HepG2 (cell line): Measurements from ENCODE around the gene TRH. TPM values are rescaled to one million over a fixed set of nuclear protein-coding genes. Genes with fewer than 3 reads are reported as not detected.
A peak's percentile ranks its signal among the peaks of the same experiment; 100 is the strongest.

Experiments used
- CBFB ChIP-seq: sonication (generic); formaldehyde crosslinking; IDR thresholded peaks from 2 replicates; pipeline ENCODE4 v1.4.0; 2020; ENCODE audit warnings: missing genetic modification reagents
- DNMT1 ChIP-seq: sonication (generic); formaldehyde crosslinking; IDR thresholded peaks from 2 replicates; pipeline ENCODE4 v1.5.1; 2020; ENCODE audit warnings: mild to moderate bottlenecking, missing genetic modification reagents
- ELK4 ChIP-seq: sonication (generic); formaldehyde crosslinking; IDR thresholded peaks from 2 replicates; pipeline ENCODE4 v1.9.0; 2021; ENCODE audit warnings: missing genetic modification reagents, borderline replicate concordance
- MAFK ChIP-seq, 2 experiments: IDR thresholded peaks in 1 of 2; conservative IDR thresholded peaks in 1 of 2; 2 replicates each; pipeline ENCODE4 v1.6.1; 2011; ENCODE audit warnings: improper control_type of control experiment in 2 of 2, low read length in 2 of 2
- MYNN ChIP-seq: sonication (generic); formaldehyde crosslinking; IDR thresholded peaks from 2 replicates; pipeline ENCODE4 v1.4.0; 2020; ENCODE audit warnings: mild to moderate bottlenecking, low read depth, missing genetic modification reagents
- NCOA1 ChIP-seq: sonication (generic); formaldehyde crosslinking; IDR thresholded peaks from 2 replicates; pipeline ENCODE4 v1.9.0; 2021; ENCODE audit warnings: missing genetic modification reagents
- NR0B2 ChIP-seq: sonication (generic); formaldehyde crosslinking; IDR thresholded peaks from 2 replicates; pipeline ENCODE4 v1.4.0; 2020; ENCODE audit warnings: mild to moderate bottlenecking, missing genetic modification reagents
- NRL ChIP-seq: sonication (generic); formaldehyde crosslinking; IDR thresholded peaks from 2 replicates; pipeline ENCODE4 v1.5.0; 2020; ENCODE audit warnings: missing genetic modification reagents, mild to moderate bottlenecking, moderate library complexity, borderline replicate concordance
- POLR2AphosphoS2 ChIP-seq: IDR thresholded peaks from 2 replicates; pipeline ENCODE4 v1.6.1; 2011; ENCODE audit warnings: low read depth, low read length, improper control_type of control experiment
- SNAPC4 ChIP-seq: sonication (generic); formaldehyde crosslinking; IDR thresholded peaks from 2 replicates; pipeline ENCODE4 v1.4.0; 2020; ENCODE audit warnings: mild to moderate bottlenecking, missing genetic modification reagents
- XRCC5 ChIP-seq: fragments of 200-400 bp; formaldehyde crosslinking; optimal IDR thresholded peaks from 2 replicates; pipeline ENCODE3; 2017; ENCODE audit warnings: mild to moderate bottlenecking, low read length
- ZEB1 ChIP-seq: IDR thresholded peaks from 2 replicates; pipeline ENCODE4 v1.6.1; 2012; ENCODE audit warnings: mild to moderate bottlenecking, low read depth, inconsistent platforms; ENCODE audit not compliant: insufficient replicate concordance
- ZFY ChIP-seq: sonication (generic); formaldehyde crosslinking; IDR thresholded peaks from 2 replicates; pipeline ENCODE4 v1.4.0; 2020; ENCODE audit warnings: missing genetic modification reagents
- ZNF33A ChIP-seq: sonication (generic); formaldehyde crosslinking; IDR thresholded peaks from 2 replicates; pipeline ENCODE4 v1.5.1; 2020; ENCODE audit warnings: missing genetic modification reagents, mild to moderate bottlenecking, moderate library complexity, borderline replicate concordance
- ZNF710 ChIP-seq: sonication (generic); formaldehyde crosslinking; IDR thresholded peaks from 2 replicates; pipeline ENCODE4 v1.5.0; 2020; ENCODE audit warnings: mild to moderate bottlenecking, missing genetic modification reagents, borderline replicate concordance
- ZNF740 ChIP-seq: sonication (generic); formaldehyde crosslinking; IDR thresholded peaks from 2 replicates; pipeline ENCODE4 v1.4.0; 2020; ENCODE audit warnings: missing genetic modification reagents
- ZSCAN5A ChIP-seq: sonication (generic); formaldehyde crosslinking; IDR thresholded peaks from 2 replicates; pipeline ENCODE4 v1.8.0; 2022; ENCODE audit warnings: mild to moderate bottlenecking, missing genetic modification reagents, borderline replicate concordance
- polyA plus RNA-seq, 8 experiments: library from polyadenylated mRNA; depleted of rRNA in 3 of 8; stranded (reverse) in 7 of 8; unstranded in 1 of 8; fragments of >200 nt; fragmentation: Illumina TruSeq in 4 of 8; extraction: Trizol in 4 of 8; gene quantifications; 2 replicates each; pipeline versions ENCODE4 v1.2.1 to v1.2.3, GENCODE V29; 2011 to 2016; ENCODE audit warnings: low read depth in 4 of 8, missing spikeins in 1 of 8, mixed read lengths in 1 of 8; ENCODE audit not compliant: insufficient read depth in 1 of 8
- total RNA-seq, 5 experiments: library from RNA; depleted of rRNA; stranded (reverse); fragments of >200 nt; fragmentation: Illumina TruSeq; extraction: Trizol; gene quantifications; 2 replicates each; pipeline ENCODE4 v1.2.3, GENCODE V29; 2016; ENCODE audit warnings: low read depth in 1 of 5

TRH gene
- total and polyA plus RNA-seq, 2 of the 13 experiments (the other 11 are each of a cell fraction or from before 2014, with no cell fraction given), result not detected

GRCh38 chr3:129942296-129942695, 32.2 kb upstream of the TRH start (continued):
- no peak for TF ChIP-seq ZSCAN5A
- no peak for TF ChIP-seq ELK4 (CRISPR knock-in tag)
- TF ChIP-seq ZNF710, result no peak
- peak; percentile 46 for TF ChIP-seq XRCC5
- no peak for TF ChIP-seq ZEB1
- TF ChIP-seq POLR2AphosphoS2, result no peak
- TF ChIP-seq ZNF33A (CRISPR knock-in tag), result no peak
- no peak for TF ChIP-seq CBFB
- no peak for TF ChIP-seq NR0B2
- TF ChIP-seq SNAPC4 (CRISPR knock-in tag), result no peak
- TF ChIP-seq ZFY (CRISPR knock-in tag), result no peak
- no peak for TF ChIP-seq ZNF740
- no peak for TF ChIP-seq MAFK (conservative IDR thresholded peaks at IDR 0.05 in 1 of 2, IDR thresholded peaks at IDR 0.05 in 1 of 2; ENCODE audit: low read length in 2 of 2)
- no peak for TF ChIP-seq NCOA1 (CRISPR knock-in tag)
- TF ChIP-seq DNMT1 (CRISPR knock-in tag), result no peak
- no peak for TF ChIP-seq NRL
- no peak for TF ChIP-seq MYNN (CRISPR knock-in tag)
